HG03432 (cell line): ENCODE results near the gene HMGB1.
"Not testable (repeated sequence)": the region's sequence is repeated elsewhere in the genome, so short reads cannot be mapped to it uniquely, and the experiment has no call there.

Experiments
- ATAC-seq: cut with Tn5 transposase; IDR thresholded peaks from one replicate; pipeline ENCODE4 v1.9.1; 2021; ENCODE audit warnings: mild to moderate bottlenecking, moderate library complexity; ENCODE audit not compliant: unreplicated experiment

The HMGB1 gene

GRCh38 chr13:30466841-30467252 is 1.1 kb upstream of the HMGB1 start:
- no peak for ATAC-seq

- ATAC-seq = no peak
Measured at GRCh38 chr13:30466358-30466714, 600 bp upstream of the HMGB1 start.

- no peak for ATAC-seq
Measured at GRCh38 chr13:30465343-30465592, 468 bp downstream of the HMGB1 start.

- peak; percentile 33 for ATAC-seq
Measured at GRCh38 chr13:30464496-30465342, 1.0 kb downstream of the HMGB1 start.

- peak; percentile 36 for ATAC-seq
Measured at GRCh38 chr13:30463787-30464495, 1.8 kb downstream of the HMGB1 start.

- ATAC-seq = not testable (repeated sequence)
Measured at GRCh38 chr13:30461279-30462066, 4.3 kb downstream of the HMGB1 start.

- no peak for ATAC-seq
Measured at GRCh38 chr13:30457306-30457891, 8.3 kb downstream of the HMGB1 start.

- ATAC-seq = no peak
Measured at GRCh38 chr13:30456290-30456689, 9.4 kb downstream of the HMGB1 start.

GRCh38 chr13:30454991-30455390 is 10.7 kb downstream of the HMGB1 start:
- no peak for ATAC-seq

GRCh38 chr13:30453727-30454126 is 12.0 kb downstream of the HMGB1 start:
- ATAC-seq = no peak

GRCh38 chr13:30451476-30451875 is 14.3 kb downstream of the HMGB1 start:
- not testable (repeated sequence) for ATAC-seq

GRCh38 chr13:30450066-30450465 is 15.7 kb downstream of the HMGB1 start:
- no peak for ATAC-seq

- no peak for ATAC-seq
Measured at GRCh38 chr13:30448441-30448840, 17.3 kb downstream of the HMGB1 start.

- no peak for ATAC-seq
Measured at GRCh38 chr13:30446126-30446500, 19.6 kb downstream of the HMGB1 start.

- peak; percentile 46 for ATAC-seq
Measured at GRCh38 chr13:30443957-30444404, 21.8 kb downstream of the HMGB1 start.

GRCh38 chr13:30443491-30443890 is 22.2 kb downstream of the HMGB1 start:
- not testable (repeated sequence) for ATAC-seq

GRCh38 chr13:30442926-30443325 is 22.8 kb downstream of the HMGB1 start:
- ATAC-seq = no peak

- ATAC-seq = peak; percentile 29
Measured at GRCh38 chr13:30440910-30441703, 24.6 kb downstream of the HMGB1 start.

GRCh38 chr13:30438286-30438685 is 27.4 kb downstream of the HMGB1 start:
- ATAC-seq = no peak

- ATAC-seq = no peak
Measured at GRCh38 chr13:30437177-30437576, 28.6 kb downstream of the HMGB1 start.
